Liver (tissue), 9 donors: ENCODE data around the gene PTPN14. TPM values are rescaled to one million over a fixed set of nuclear protein-coding genes. Genes with fewer than 3 reads are reported as not detected.

ENCODE experiments used
- DNase-seq: peaks from one replicate; pipeline ENCODE4 v3.0.0-alpha.2; 2017; ENCODE audit warnings: low spot score
- H3K27ac ChIP-seq, 2 donors: one replicate each; pipeline ENCODE4 v1.7.0; 2013; ENCODE audit warnings: inconsistent platforms in 2 of 2, low read length in 2 of 2, control low read depth in 1 of 2, low read depth in 1 of 2, mild to moderate bottlenecking in 1 of 2
- H3K27me3 ChIP-seq, 4 donors: one replicate each; pipeline versions ENCODE4 v1.6.1 to v1.7.0; 2013; ENCODE audit warnings: low read length in 3 of 4, inconsistent platforms in 1 of 4, mild to moderate bottlenecking in 1 of 4, moderate library complexity in 1 of 4; ENCODE audit not compliant: control insufficient read depth in 4 of 4, insufficient read depth in 4 of 4
- H3K36me3 ChIP-seq, 4 donors: one replicate each; pipeline versions ENCODE4 v1.6.1 to v1.7.0; 2013; ENCODE audit warnings: low read length in 3 of 4, mild to moderate bottlenecking in 3 of 4, low read depth in 1 of 4, moderate library complexity in 1 of 4; ENCODE audit not compliant: control insufficient read depth in 4 of 4, insufficient read depth in 3 of 4
- H3K4me1 ChIP-seq, 4 donors: one replicate each; pipeline versions ENCODE4 v1.6.1 to v1.7.0; 2013; ENCODE audit warnings: low read length in 3 of 4, mild to moderate bottlenecking in 3 of 4, moderate library complexity in 1 of 4; ENCODE audit not compliant: control insufficient read depth in 4 of 4, insufficient read depth in 4 of 4
- H3K4me3 ChIP-seq, 3 donors: one replicate each; pipeline versions ENCODE4 v1.6.1 to v1.7.0; 2013; ENCODE audit warnings: low read length in 3 of 3, control low read depth in 1 of 3, low read depth in 1 of 3, mild to moderate bottlenecking in 1 of 3
- H3K9ac ChIP-seq, 2 donors: one replicate each; pipeline ENCODE4 v1.7.0; 2013; ENCODE audit warnings: low read length in 2 of 2, mild to moderate bottlenecking in 2 of 2, moderate library complexity in 2 of 2, control low read depth in 1 of 2, low read depth in 1 of 2
- H3K9me3 ChIP-seq, 4 donors: one replicate each; pipeline versions ENCODE4 v1.6.1 to v1.7.0; 2013; ENCODE audit warnings: low read length in 3 of 4; ENCODE audit not compliant: control insufficient read depth in 4 of 4
- EGR1 ChIP-seq, 2 donors: IDR thresholded peaks; 2 replicates each; pipeline ENCODE4 v1.6.1; 2016 to 2018; ENCODE audit warnings: antibody characterized with exemption in 2 of 2, low read depth in 2 of 2
- FOXA1 ChIP-seq: IDR thresholded peaks from 2 replicates; pipeline ENCODE4 v1.6.1; 2016; ENCODE audit warnings: antibody characterized with exemption
- FOXA2 ChIP-seq: IDR thresholded peaks from 2 replicates; pipeline ENCODE4 v1.6.1; 2016; ENCODE audit warnings: antibody characterized with exemption
- GABPA ChIP-seq, 2 donors: IDR thresholded peaks in 1 of 2; conservative IDR thresholded peaks in 1 of 2; 2 replicates each; pipeline ENCODE4 v1.6.1; 2016; ENCODE audit warnings: antibody characterized with exemption in 2 of 2, mild to moderate bottlenecking in 1 of 2, moderate library complexity in 1 of 2
- HNF4A ChIP-seq, 2 donors: conservative IDR thresholded peaks; 2 replicates each; pipeline ENCODE4 v1.6.1; 2016; ENCODE audit warnings: antibody characterized with exemption in 2 of 2, mild to moderate bottlenecking in 2 of 2
- HNF4G ChIP-seq: IDR thresholded peaks from 2 replicates; pipeline ENCODE4 v1.6.1; 2016; ENCODE audit warnings: antibody characterized with exemption
- JUND ChIP-seq, 2 donors: IDR thresholded peaks; 2 replicates each; pipeline ENCODE4 v1.6.1; 2016; ENCODE audit warnings: antibody characterized with exemption in 2 of 2
- MAX ChIP-seq: IDR thresholded peaks from 2 replicates; pipeline ENCODE4 v1.6.1; 2016; ENCODE audit warnings: antibody characterized with exemption
- NR2F2 ChIP-seq: IDR thresholded peaks from 2 replicates; pipeline ENCODE4 v1.6.1; 2016; ENCODE audit warnings: antibody characterized with exemption
- RAD21 ChIP-seq, 2 donors: IDR thresholded peaks; 2 replicates each; pipeline ENCODE4 v1.6.1; 2016; ENCODE audit warnings: antibody characterized with exemption in 2 of 2, mild to moderate bottlenecking in 2 of 2
- RXRA ChIP-seq, 2 donors: IDR thresholded peaks; 2 replicates each; pipeline ENCODE4 v1.6.1; 2017 to 2018; ENCODE audit warnings: antibody characterized with exemption in 2 of 2, mild to moderate bottlenecking in 1 of 2
- SP1 ChIP-seq: IDR thresholded peaks from 2 replicates; pipeline ENCODE4 v1.6.1; 2018; ENCODE audit warnings: antibody characterized with exemption, mild to moderate bottlenecking
- TAF1 ChIP-seq: conservative IDR thresholded peaks from 2 replicates; pipeline ENCODE4 v1.6.1; 2016; ENCODE audit warnings: antibody characterized with exemption, mild to moderate bottlenecking
- YY1 ChIP-seq: IDR thresholded peaks from 2 replicates; pipeline ENCODE4 v1.6.1; 2016; ENCODE audit warnings: antibody characterized with exemption, mild to moderate bottlenecking
- ZBTB33 ChIP-seq: IDR thresholded peaks from 2 replicates; pipeline ENCODE4 v1.6.1; 2016; ENCODE audit warnings: antibody characterized with exemption
- WGBS: extraction: QIAGEN DNeasy Blood & Tissue Kit; methylation state at CpG from one replicate; pipeline ENCODE4 v1.1.7; 2013; 5-methylcytosine and 5-hydroxymethylcytosine counted together
- polyA plus RNA-seq, 2 donors: library from polyadenylated mRNA; stranded (reverse) in 1 of 2; unstranded in 1 of 2; fragments of 200-250 nt in 1 of 2; fragments of >200 nt in 1 of 2; fragmentation: Nextera tagmentation in 1 of 2; extraction: Ambion mirVana in 1 of 2; gene quantifications; one replicate each; pipeline versions ENCODE4 v1.2.1 to v1.2.3, GENCODE V29; 2013 to 2015
- total RNA-seq, 2 donors: library from RNA; depleted of rRNA; stranded (reverse); fragments of >200 nt; gene quantifications; one replicate each; pipeline ENCODE4 v1.2.3, GENCODE V29; 2014
- TF ChIP-seq, protein P1 (sequence below): IDR thresholded peaks from 2 replicates; pipeline ENCODE4 v1.6.1; 2016; ENCODE audit warnings: antibody characterized with exemption, mild to moderate bottlenecking
- TF ChIP-seq, protein P2 (sequence below): fragments of 150-350 bp; IDR thresholded peaks from 2 replicates; pipeline ENCODE4 v1.5.1; 2017; ENCODE audit warnings: improper control_type of control experiment, low read depth, low read length; ENCODE audit not compliant: missing input control
- TF ChIP-seq, protein P3 (sequence below): IDR thresholded peaks from 2 replicates; pipeline ENCODE4 v1.6.1; 2016; ENCODE audit warnings: antibody characterized with exemption
- donor health status: healthy.
- donor health status: healthy.
- donor health status: healthy.
- donor health status: healthy.
- donor health status: healthy.

PTPN14 gene
- total and polyA plus RNA-seq, 4 donors = 0.54 to 3.2 (median 1.5) TPM

DNA sequence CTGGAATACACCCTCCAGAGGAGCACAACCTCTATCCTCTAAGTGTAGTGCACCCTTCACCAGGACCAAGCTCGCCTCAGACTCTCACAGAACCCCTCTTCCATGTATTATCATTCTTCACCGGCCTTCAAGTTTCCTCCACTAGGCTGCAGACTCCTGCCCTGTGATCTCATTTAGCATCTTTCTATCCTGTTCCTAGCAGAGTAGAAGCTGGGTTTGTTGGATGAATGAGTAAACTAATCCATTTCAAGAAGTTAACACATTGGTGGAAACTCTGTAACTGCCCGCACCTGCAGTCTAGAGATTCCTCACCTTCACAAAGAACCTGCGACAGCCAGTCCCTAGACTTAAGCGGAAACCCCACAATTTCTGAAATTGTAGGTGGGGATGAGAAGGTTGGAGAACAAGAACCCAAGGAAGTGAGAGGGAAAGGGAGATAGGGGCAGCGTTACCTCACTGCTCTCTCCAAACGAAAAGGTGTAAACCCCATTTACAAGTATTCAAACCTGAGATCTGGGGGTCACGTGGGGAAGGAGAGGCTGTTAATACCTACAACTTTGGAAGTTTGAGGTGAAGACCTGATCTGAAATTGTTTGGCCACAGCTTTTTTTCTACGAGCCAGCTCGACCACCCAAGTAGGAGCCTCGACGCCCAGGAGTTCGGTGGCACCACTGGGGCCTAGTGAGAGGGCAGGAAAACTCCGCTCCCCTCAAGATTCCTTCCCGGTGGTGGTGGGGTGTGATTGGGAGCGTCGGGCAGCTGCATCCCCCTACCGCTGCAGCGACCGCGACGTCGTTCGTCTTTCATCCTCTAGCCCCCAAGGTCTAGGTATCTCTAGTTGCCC lies 1.2 kb downstream of the PTPN14 start (continued):
- TF ChIP-seq MAX (no peak), RAD21 (IDR thresholded peaks at IDR 0.05) (no peak), TAF1 (no peak), NR2F2 (no peak)

DNA sequence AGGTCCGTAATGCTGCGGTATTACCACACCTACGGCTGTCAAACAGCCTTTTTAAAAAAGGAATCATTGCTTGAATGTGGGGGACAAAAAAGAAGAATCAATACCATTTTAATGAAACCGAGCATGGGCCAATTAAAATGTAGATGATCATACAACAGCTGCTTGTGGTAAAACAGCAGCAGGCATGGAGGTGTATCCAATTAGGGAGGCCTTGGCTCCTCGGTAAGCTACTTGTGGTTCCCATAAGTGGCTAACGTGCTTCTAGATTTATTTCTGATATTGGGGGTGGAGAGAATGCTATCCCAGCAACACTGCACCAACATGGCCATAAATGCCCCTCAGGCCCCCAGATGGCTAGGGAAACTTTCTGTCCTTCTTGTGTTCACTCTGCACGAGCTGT lies 1.8 kb downstream of the PTPN14 start:
- no peaks in the 10 kb centered on the region for H3K36me3 ChIP-seq
- TF ChIP-seq YY1 (no peak), RXRA (IDR thresholded peaks at IDR 0.05) (no peak), MAX (no peak), ZBTB33 (no peak), FOXA2 (no peak), SP1 (no peak), HNF4A (conservative IDR thresholded peaks at IDR 0.05) (no peak), JUND (IDR thresholded peaks at IDR 0.05) (no peak), RAD21 (IDR thresholded peaks at IDR 0.05) (no peak), HNF4G (no peak), GABPA (IDR thresholded peaks at IDR 0.05 in 1 of 2, conservative IDR thresholded peaks at IDR 0.05 in 1 of 2) (no peak), NR2F2 (no peak), FOXA1 (no peak), TAF1 (no peak), EGR1 (IDR thresholded peaks at IDR 0.05; ENCODE audit: low read depth in 2 of 2) (no peak)
- TF ChIP-seq, protein P1, sequence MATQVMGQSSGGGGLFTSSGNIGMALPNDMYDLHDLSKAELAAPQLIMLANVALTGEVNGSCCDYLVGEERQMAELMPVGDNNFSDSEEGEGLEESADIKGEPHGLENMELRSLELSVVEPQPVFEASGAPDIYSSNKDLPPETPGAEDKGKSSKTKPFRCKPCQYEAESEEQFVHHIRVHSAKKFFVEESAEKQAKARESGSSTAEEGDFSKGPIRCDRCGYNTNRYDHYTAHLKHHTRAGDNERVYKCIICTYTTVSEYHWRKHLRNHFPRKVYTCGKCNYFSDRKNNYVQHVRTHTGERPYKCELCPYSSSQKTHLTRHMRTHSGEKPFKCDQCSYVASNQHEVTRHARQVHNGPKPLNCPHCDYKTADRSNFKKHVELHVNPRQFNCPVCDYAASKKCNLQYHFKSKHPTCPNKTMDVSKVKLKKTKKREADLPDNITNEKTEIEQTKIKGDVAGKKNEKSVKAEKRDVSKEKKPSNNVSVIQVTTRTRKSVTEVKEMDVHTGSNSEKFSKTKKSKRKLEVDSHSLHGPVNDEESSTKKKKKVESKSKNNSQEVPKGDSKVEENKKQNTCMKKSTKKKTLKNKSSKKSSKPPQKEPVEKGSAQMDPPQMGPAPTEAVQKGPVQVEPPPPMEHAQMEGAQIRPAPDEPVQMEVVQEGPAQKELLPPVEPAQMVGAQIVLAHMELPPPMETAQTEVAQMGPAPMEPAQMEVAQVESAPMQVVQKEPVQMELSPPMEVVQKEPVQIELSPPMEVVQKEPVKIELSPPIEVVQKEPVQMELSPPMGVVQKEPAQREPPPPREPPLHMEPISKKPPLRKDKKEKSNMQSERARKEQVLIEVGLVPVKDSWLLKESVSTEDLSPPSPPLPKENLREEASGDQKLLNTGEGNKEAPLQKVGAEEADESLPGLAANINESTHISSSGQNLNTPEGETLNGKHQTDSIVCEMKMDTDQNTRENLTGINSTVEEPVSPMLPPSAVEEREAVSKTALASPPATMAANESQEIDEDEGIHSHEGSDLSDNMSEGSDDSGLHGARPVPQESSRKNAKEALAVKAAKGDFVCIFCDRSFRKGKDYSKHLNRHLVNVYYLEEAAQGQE = no peak
- TF ChIP-seq, protein P2, sequence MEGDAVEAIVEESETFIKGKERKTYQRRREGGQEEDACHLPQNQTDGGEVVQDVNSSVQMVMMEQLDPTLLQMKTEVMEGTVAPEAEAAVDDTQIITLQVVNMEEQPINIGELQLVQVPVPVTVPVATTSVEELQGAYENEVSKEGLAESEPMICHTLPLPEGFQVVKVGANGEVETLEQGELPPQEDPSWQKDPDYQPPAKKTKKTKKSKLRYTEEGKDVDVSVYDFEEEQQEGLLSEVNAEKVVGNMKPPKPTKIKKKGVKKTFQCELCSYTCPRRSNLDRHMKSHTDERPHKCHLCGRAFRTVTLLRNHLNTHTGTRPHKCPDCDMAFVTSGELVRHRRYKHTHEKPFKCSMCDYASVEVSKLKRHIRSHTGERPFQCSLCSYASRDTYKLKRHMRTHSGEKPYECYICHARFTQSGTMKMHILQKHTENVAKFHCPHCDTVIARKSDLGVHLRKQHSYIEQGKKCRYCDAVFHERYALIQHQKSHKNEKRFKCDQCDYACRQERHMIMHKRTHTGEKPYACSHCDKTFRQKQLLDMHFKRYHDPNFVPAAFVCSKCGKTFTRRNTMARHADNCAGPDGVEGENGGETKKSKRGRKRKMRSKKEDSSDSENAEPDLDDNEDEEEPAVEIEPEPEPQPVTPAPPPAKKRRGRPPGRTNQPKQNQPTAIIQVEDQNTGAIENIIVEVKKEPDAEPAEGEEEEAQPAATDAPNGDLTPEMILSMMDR = no peak
- TF ChIP-seq, protein P3, sequence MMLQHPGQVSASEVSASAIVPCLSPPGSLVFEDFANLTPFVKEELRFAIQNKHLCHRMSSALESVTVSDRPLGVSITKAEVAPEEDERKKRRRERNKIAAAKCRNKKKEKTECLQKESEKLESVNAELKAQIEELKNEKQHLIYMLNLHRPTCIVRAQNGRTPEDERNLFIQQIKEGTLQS = no peak
- H3K9me3 ChIP-seq = no peaks in the 10 kb centered on the region
- H3K9ac ChIP-seq = no peak overlapping the region
- no peak for DNase-seq
- peaks cover 0 to 17% (median 6%) of the 10 kb centered on the region in 4 donors for H3K4me1 ChIP-seq
- H3K27me3 ChIP-seq = peaks cover 0 to 4% (median 0%) of the 10 kb centered on the region in 4 donors
- no peak overlapping the region for H3K4me3 ChIP-seq
- WGBS = 83% methylated on average over 7 of the region's 7 CpGs
- no peak overlapping the region for H3K27ac ChIP-seq
